H1 (cell line): ENCODE data around the gene CFAP107. TPM values are rescaled to one million over a fixed set of nuclear protein-coding genes. Genes with fewer than 3 reads are reported as not detected.

Source experiments
- CEBPB ChIP-seq: IDR thresholded peaks from 2 replicates; pipeline ENCODE4 v1.6.1; 2012; ENCODE audit warnings: low read depth, low read length
- CHD1 ChIP-seq: IDR thresholded peaks from 2 replicates; pipeline ENCODE4 v1.6.1; 2012; ENCODE audit warnings: low read depth, low read length, improper control_type of control experiment
- EGR1 ChIP-seq: IDR thresholded peaks from 2 replicates; pipeline ENCODE4 v1.6.1; 2011; ENCODE audit warnings: low read depth, low read length, borderline replicate concordance
- KDM4A ChIP-seq: IDR thresholded peaks from one replicate; pipeline ENCODE4 v1.7.1; 2012; ENCODE audit warnings: low read depth, mild to moderate bottlenecking, moderate library complexity, low read length, inconsistent platforms; ENCODE audit not compliant: severe bottlenecking
- POLR2AphosphoS5 ChIP-seq: IDR thresholded peaks from 2 replicates; pipeline ENCODE4 v1.6.1; 2011; ENCODE audit warnings: low read depth, low read length
- YY1 ChIP-seq: IDR thresholded peaks from 2 replicates; pipeline ENCODE4 v1.6.1; 2011; ENCODE audit warnings: low read depth, mild to moderate bottlenecking, low read length
- polyA plus RNA-seq, 7 experiments: library from polyadenylated mRNA; depleted of rRNA in 3 of 7; stranded (reverse) in 5 of 7; unstranded in 2 of 7; fragments of >200 nt in 5 of 7; fragments of 200-250 nt in 2 of 7; gene quantifications; 1 replicate in 5 of 7; 2 replicates in 1 of 7; 4 replicates in 1 of 7; pipeline versions ENCODE4 v1.2.1 to v1.2.3, GENCODE V29; 2011 to 2013; ENCODE audit warnings: missing spikeins in 2 of 7, mixed read lengths in 2 of 7
- total RNA-seq: library from RNA; stranded (reverse); fragmentation: NEBNext Ultra II Directional; extraction: Animal tissue kit (Norgen Biotek cat#: 25700); gene quantifications from 2 replicates; pipeline ENCODE4 v1.2.1, GENCODE V29; 2021
- TF ChIP-seq, protein P1 (sequence below): IDR thresholded peaks from 2 replicates; pipeline ENCODE4 v1.6.1; 2012; ENCODE audit warnings: low read length, inconsistent platforms
- TF ChIP-seq, protein P2 (sequence below): fragments of 300-600 bp; sonication (generic); IDR thresholded peaks from 2 replicates; pipeline ENCODE4 v1.7.1; 2012; ENCODE audit warnings: low read length, moderate library complexity, mild to moderate bottlenecking, inconsistent platforms; ENCODE audit not compliant: insufficient replicate concordance

CFAP107 gene
- total and polyA plus RNA-seq, 2 of the 8 experiments (the other 6 are each of a cell fraction or from before 2014, with no cell fraction given): 0.23 TPM; not detected in 1

DNA sequence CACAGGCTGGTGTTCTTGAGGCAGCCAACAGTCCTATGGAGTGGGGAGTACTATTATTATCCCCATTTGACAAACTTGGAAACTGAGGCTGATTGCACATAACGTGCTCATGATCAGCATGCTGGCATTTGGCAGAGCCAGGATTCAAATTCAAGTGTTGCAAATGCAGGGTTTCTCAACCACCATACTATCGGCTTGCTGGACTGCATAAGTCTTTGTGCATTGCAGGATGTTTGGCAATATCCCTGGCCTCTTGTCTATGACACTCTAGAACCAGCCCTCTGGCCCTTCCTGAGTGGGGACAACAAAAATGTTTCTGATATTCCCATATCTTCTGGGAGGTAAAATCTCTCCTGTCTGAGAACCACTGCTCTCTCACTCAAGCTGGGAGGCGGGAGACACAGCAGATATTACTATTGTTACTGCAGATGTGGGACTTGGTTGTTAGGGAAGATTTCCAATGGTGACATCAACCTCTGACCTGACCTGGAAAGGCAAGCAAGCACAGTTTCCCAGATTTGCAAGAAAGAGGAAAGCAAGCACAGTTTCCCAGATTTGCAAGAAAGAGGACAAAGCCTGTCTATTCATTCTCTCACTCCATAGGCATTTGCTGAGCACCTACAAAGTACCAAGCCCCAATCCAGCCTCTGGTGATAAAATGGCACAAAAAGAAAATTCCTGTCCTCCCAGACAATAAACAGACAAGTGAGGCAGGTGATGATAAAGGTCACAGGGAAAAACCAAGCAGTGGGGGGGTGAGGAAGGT, 31.1 kb upstream of the CFAP107 start (continued):
- TF ChIP-seq POLR2AphosphoS5 (no peak), CHD1 (no peak), CEBPB (no peak), EGR1 (no peak), YY1 (no peak), KDM4A (no peak)
- TF ChIP-seq, protein P1, sequence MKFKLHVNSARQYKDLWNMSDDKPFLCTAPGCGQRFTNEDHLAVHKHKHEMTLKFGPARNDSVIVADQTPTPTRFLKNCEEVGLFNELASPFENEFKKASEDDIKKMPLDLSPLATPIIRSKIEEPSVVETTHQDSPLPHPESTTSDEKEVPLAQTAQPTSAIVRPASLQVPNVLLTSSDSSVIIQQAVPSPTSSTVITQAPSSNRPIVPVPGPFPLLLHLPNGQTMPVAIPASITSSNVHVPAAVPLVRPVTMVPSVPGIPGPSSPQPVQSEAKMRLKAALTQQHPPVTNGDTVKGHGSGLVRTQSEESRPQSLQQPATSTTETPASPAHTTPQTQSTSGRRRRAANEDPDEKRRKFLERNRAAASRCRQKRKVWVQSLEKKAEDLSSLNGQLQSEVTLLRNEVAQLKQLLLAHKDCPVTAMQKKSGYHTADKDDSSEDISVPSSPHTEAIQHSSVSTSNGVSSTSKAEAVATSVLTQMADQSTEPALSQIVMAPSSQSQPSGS: no peak
- TF ChIP-seq, protein P2, sequence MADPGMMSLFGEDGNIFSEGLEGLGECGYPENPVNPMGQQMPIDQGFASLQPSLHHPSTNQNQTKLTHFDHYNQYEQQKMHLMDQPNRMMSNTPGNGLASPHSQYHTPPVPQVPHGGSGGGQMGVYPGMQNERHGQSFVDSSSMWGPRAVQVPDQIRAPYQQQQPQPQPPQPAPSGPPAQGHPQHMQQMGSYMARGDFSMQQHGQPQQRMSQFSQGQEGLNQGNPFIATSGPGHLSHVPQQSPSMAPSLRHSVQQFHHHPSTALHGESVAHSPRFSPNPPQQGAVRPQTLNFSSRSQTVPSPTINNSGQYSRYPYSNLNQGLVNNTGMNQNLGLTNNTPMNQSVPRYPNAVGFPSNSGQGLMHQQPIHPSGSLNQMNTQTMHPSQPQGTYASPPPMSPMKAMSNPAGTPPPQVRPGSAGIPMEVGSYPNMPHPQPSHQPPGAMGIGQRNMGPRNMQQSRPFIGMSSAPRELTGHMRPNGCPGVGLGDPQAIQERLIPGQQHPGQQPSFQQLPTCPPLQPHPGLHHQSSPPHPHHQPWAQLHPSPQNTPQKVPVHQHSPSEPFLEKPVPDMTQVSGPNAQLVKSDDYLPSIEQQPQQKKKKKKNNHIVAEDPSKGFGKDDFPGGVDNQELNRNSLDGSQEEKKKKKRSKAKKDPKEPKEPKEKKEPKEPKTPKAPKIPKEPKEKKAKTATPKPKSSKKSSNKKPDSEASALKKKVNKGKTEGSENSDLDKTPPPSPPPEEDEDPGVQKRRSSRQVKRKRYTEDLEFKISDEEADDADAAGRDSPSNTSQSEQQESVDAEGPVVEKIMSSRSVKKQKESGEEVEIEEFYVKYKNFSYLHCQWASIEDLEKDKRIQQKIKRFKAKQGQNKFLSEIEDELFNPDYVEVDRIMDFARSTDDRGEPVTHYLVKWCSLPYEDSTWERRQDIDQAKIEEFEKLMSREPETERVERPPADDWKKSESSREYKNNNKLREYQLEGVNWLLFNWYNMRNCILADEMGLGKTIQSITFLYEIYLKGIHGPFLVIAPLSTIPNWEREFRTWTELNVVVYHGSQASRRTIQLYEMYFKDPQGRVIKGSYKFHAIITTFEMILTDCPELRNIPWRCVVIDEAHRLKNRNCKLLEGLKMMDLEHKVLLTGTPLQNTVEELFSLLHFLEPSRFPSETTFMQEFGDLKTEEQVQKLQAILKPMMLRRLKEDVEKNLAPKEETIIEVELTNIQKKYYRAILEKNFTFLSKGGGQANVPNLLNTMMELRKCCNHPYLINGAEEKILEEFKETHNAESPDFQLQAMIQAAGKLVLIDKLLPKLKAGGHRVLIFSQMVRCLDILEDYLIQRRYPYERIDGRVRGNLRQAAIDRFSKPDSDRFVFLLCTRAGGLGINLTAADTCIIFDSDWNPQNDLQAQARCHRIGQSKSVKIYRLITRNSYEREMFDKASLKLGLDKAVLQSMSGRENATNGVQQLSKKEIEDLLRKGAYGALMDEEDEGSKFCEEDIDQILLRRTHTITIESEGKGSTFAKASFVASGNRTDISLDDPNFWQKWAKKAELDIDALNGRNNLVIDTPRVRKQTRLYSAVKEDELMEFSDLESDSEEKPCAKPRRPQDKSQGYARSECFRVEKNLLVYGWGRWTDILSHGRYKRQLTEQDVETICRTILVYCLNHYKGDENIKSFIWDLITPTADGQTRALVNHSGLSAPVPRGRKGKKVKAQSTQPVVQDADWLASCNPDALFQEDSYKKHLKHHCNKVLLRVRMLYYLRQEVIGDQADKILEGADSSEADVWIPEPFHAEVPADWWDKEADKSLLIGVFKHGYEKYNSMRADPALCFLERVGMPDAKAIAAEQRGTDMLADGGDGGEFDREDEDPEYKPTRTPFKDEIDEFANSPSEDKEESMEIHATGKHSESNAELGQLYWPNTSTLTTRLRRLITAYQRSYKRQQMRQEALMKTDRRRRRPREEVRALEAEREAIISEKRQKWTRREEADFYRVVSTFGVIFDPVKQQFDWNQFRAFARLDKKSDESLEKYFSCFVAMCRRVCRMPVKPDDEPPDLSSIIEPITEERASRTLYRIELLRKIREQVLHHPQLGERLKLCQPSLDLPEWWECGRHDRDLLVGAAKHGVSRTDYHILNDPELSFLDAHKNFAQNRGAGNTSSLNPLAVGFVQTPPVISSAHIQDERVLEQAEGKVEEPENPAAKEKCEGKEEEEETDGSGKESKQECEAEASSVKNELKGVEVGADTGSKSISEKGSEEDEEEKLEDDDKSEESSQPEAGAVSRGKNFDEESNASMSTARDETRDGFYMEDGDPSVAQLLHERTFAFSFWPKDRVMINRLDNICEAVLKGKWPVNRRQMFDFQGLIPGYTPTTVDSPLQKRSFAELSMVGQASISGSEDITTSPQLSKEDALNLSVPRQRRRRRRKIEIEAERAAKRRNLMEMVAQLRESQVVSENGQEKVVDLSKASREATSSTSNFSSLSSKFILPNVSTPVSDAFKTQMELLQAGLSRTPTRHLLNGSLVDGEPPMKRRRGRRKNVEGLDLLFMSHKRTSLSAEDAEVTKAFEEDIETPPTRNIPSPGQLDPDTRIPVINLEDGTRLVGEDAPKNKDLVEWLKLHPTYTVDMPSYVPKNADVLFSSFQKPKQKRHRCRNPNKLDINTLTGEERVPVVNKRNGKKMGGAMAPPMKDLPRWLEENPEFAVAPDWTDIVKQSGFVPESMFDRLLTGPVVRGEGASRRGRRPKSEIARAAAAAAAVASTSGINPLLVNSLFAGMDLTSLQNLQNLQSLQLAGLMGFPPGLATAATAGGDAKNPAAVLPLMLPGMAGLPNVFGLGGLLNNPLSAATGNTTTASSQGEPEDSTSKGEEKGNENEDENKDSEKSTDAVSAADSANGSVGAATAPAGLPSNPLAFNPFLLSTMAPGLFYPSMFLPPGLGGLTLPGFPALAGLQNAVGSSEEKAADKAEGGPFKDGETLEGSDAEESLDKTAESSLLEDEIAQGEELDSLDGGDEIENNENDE: no peak
- TF ChIP-seq, all 59 proteins: peak for 0
